Measurements from ENCODE around the gene IL2RA. TPM values are rescaled to one million over a fixed set of nuclear protein-coding genes. Genes with fewer than 3 reads are reported as not detected.
"Not testable (repeated sequence)": the region's sequence is repeated elsewhere in the genome, so short reads cannot be mapped to it uniquely, and the experiment has no call there.

IL2RA gene
- total RNA-seq, 1 donor from 2014 or later: not detected

- no peak for DNase-seq (ENCODE audit: low read depth in 2 of 2)
These were observed 3.3 kb downstream of the IL2RA start for GRCh38 chr10:6058682-6059475.

GRCh38 chr10:6056411-6057135 lies 5.6 kb downstream of the IL2RA start:
- no peak for DNase-seq (ENCODE audit: low read depth in 2 of 2)

DNA sequence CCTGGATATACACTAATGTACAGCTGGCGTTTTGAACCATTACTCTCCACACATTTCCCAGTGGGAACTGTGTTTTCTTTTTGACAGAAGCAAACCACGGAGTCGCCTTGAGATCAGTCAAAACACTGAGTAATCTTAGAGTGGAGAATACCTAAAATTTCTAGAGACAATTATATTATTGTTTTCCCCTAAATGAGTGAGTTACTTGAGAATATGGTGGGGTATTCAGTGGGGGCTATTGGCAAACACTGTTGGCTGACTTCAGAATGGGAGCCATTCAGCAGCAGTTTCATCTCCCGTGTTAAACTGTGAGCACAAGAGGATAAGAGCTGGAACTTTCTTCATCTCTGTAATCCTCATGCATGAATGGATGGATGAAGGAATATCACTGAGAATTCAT lies 6.2 kb downstream of the IL2RA start:
- DNase-seq (ENCODE audit: low read depth in 2 of 2): no peak

DNA sequence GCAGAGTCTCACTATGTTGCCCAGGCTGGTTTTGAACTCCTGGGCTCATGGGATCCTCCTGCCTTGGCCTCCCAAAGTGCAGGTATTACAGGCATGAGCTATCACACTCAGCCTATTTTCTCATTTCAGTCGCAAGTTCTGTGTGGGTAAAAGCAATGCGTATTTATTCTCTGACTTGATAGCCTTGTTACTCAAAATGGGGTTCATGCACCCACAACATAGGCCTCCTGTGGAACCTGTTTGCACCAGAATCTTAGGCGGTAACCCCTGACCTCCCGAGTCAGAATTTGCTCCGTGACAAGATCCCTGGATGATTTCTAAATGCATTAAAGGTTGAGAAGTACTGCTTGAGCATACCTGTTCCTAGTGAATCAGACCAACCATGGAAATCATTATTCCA lies 7.3 kb downstream of the IL2RA start:
- DNase-seq (ENCODE audit: low read depth in 2 of 2): no peak

DNA sequence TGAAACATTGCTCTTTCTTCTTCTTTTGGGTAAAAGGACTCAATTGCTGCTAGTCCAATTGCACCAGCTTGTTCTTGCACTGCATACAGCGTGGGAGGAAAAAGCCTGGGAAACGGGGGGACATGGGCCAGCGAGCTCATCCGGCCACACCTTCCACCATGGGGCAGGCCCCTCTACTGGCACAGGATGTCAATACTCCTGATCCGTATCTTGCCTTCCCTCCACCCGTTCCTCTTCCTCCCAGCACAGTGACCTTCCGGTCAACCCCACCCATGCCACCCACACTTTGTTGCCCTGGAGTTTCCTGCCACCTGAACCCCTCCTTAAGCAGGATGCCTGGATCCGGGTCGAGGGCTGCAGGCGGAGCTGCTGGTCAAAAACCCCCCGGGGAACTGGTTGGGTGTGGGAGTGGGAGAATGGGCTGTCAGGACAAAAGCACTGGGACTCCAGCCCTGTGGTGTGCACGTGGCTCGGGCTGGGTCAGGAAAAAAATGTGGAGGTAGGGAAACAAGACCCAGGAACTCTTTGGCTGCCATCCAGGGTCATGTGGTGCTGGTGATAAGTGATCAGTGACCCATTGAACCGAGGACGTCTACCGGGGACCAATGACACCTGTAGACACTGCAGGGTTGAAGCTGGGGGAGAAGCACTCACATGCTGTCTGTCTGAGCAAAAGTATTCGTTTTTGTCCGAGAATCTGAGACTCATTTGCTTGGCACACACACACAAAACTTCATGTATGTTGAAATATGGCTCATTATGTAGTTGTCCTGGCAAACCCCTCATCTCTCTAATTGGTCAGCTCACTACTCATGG lies 8.1 kb downstream of the IL2RA start:
- DNase-seq (ENCODE audit: low read depth in 2 of 2): peak in 1 of 2 donors; percentile 15

DNA sequence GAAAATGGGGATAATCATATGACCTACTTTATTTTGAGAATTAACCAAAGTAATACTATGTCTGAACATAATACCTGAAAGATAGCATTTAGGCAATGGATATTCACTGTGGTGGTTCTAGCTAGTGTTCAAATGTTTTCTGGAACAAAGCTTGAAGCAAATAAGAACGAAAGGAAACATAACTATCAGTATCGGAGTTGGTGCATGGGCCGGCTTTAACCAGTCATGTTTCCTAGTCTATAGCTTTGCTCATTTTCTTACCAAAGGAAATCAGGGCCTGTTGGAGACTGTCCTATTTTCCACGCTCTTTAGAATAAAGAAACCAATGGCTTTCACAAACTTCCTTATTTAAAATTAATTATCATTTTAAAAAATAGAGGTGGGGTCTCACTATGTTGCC lies 8.9 kb downstream of the IL2RA start:
- no peak for DNase-seq (ENCODE audit: low read depth in 2 of 2)

- no peak for DNase-seq (ENCODE audit: low read depth in 2 of 2)
These were observed 9.6 kb downstream of the IL2RA start for GRCh38 chr10:6052247-6053221.

DNA sequence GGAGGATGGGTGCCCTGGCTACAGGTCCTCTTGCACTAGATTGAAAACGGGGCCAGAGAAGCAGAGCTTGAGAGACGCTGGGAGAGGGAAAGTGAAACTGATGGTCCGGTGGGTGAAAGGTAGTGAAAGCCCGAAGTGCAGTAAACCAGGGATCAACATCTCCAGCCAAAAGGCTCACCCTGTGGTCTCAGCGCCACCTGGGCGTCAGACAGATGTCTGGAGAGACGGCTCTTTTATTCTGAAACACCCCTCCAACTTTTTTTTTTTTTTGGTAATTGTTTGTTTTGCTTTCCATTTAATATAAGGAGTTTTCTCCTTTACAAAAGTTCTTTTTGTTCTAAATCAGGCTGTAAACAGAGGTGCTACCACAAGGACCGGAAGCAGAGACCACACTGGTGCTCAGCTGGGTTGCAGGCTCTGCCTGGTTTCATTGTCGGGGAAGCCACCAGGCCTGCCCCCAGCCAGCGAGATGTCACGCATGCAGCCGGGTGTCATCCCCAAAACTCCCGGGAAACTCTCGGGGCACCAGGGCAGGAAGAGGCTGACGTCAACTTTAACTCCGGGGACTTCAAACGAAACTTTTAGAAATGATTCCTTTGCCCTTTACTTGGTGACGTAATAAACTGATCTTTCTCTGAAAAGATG lies 11.2 kb downstream of the IL2RA start:
- DNase-seq (ENCODE audit: low read depth in 2 of 2): peak; percentile 57 to 74

- no peak for DNase-seq (ENCODE audit: low read depth in 2 of 2)
These were observed 13.2 kb downstream of the IL2RA start for GRCh38 chr10:6049031-6049400.

DNA sequence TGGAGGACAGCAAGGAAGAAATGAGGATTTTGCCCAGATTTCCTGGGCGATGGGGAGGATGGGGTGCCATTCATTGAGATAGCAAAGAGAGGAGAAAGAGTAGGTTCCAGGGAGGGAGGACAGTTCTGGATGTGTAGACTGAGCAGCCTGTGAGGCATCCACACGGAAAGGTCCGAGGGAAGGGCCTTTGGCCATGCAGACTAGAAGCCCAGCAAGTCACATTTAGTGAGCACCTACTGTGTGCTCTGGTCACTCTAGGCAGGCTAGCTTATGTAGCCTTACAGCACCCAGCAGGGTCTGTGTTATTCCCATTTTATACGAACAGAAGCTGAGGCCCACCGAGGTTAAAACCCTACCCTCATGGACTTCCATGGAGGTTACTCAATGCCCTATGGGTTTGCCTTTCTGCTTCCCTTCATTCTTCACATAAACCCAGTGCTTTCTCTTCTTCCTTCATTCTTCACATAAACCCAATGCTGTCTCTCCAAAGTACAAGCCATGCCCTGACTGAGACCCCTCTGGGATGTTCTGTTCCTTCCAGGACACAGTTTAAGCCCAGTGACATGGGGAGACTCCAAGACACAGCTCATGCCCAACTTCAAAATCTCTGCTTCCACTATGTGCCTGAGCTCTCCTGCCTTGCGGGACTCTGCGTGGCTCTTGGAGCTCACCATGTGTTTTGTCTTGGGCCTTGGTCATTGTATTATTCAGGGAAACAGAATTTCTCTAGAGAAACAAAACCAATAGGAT lies 13.7 kb downstream of the IL2RA start:
- no peak for DNase-seq (ENCODE audit: low read depth in 2 of 2)

DNA sequence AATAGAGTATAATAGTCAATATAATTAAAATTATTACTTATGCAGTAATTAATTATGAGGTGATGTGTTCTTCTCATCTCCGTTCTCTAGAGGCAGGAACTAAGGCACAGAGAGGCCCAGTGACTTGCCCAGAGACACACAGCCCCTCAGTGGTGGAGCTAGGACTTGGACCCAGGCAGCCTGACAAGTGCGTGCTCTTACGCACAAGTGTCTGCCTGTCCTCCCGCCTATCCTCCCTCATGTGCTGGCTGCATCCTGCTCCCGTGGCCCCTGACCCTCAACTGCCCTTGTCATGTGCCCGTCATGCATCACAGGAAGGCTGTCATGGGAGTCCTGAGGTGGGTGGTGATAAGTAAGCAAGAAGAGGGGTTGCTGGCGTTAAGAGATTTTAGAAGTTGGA lies 14.3 kb downstream of the IL2RA start:
- DNase-seq (ENCODE audit: low read depth in 2 of 2): no peak

GRCh38 chr10:6046773-6047611 lies 15.2 kb downstream of the IL2RA start:
- DNase-seq (ENCODE audit: low read depth in 2 of 2): no peak

- DNase-seq (ENCODE audit: low read depth in 2 of 2): no peak
These were observed 16.0 kb downstream of the IL2RA start for GRCh38 chr10:6045878-6046772.

GRCh38 chr10:6045314-6045848 lies 16.8 kb downstream of the IL2RA start:
- no peak for DNase-seq (ENCODE audit: low read depth in 2 of 2)

GRCh38 chr10:6044751-6045313 lies 17.3 kb downstream of the IL2RA start:
- no peak for DNase-seq (ENCODE audit: low read depth in 2 of 2)

DNA sequence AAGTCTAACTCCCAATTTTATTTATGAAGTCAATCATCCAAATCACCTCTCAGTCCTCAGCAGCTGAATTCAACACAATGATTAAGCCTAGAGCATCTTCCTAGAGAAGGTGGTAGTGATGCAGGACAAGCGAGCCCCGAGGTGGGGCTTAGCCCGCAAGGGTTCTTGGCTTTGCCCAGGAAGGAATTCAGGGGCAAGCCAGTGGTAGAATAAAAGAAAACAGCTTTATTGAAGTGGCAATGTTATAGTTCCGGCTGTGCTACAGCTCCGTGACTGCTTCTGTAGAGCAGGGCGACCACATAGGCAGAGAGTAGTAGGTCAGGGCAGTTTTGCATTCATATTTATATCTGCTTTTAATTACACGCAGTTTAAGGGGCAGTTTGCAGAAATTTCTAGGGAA lies 18.1 kb downstream of the IL2RA start:
- DNase-seq (ENCODE audit: low read depth in 2 of 2): no peak

- DNase-seq (ENCODE audit: low read depth in 2 of 2): not testable (repeated sequence)
These were observed 18.8 kb downstream of the IL2RA start for GRCh38 chr10:6043377-6043776.
